HepG2 (cell line): ENCODE data around the gene DUSP16. TPM values are rescaled to one million over a fixed set of nuclear protein-coding genes. Genes with fewer than 3 reads are reported as not detected.

Experiments used
- ARID2 ChIP-seq: sonication (generic); formaldehyde crosslinking; IDR thresholded peaks from 2 replicates; pipeline ENCODE4 v1.8.1; 2022; ENCODE audit warnings: mild to moderate bottlenecking, missing genetic modification reagents, borderline replicate concordance
- BRF2 ChIP-seq: sonication (generic); formaldehyde crosslinking; IDR thresholded peaks from 2 replicates; pipeline ENCODE4 v1.8.1; 2022; ENCODE audit warnings: mild to moderate bottlenecking, missing genetic modification reagents
- CHCHD3 ChIP-seq: sonication (generic); formaldehyde crosslinking; IDR thresholded peaks from 2 replicates; pipeline ENCODE4 v1.8.0; 2022; ENCODE audit warnings: mild to moderate bottlenecking, missing genetic modification reagents, moderate library complexity
- DDIT3 ChIP-seq: sonication (generic); formaldehyde crosslinking; IDR thresholded peaks from 2 replicates; pipeline ENCODE4 v1.4.0; 2020; ENCODE audit warnings: mild to moderate bottlenecking, missing genetic modification reagents
- ERF ChIP-seq: IDR thresholded peaks from 2 replicates; pipeline ENCODE4 v1.6.1; 2018; ENCODE audit warnings: missing biosample characterization, missing genetic modification reagents
- KAT2B ChIP-seq: fragments of 150-350 bp; IDR thresholded peaks from 2 replicates; pipeline ENCODE4 v1.6.1; 2014; ENCODE audit warnings: low read depth, low read length, borderline replicate concordance
- KAT8 ChIP-seq: IDR thresholded peaks from 2 replicates; pipeline ENCODE4 v1.6.1; 2016; ENCODE audit warnings: missing genetic modification reagents, missing compliant biosample characterization
- KMT2A ChIP-seq: sonication (generic); formaldehyde crosslinking; IDR thresholded peaks from 2 replicates; pipeline ENCODE4 v1.4.0; 2020; ENCODE audit warnings: missing genetic modification reagents
- LRRFIP1 ChIP-seq: sonication (generic); formaldehyde crosslinking; conservative IDR thresholded peaks from 2 replicates; pipeline ENCODE4 v1.4.0; 2020; ENCODE audit warnings: missing genetic modification reagents
- MYC ChIP-seq: sonication (generic); formaldehyde crosslinking; IDR thresholded peaks from 2 replicates; pipeline ENCODE4 v1.9.0; 2021; ENCODE audit warnings: missing genetic modification reagents, borderline replicate concordance
- PHF5A ChIP-seq: IDR thresholded peaks from one replicate; pipeline ENCODE4 v1.6.1; 2018; ENCODE audit warnings: low read depth, missing genetic modification reagents; ENCODE audit not compliant: unreplicated experiment
- RBAK ChIP-seq: sonication (generic); formaldehyde crosslinking; IDR thresholded peaks from 2 replicates; pipeline ENCODE4 v1.5.1; 2020; ENCODE audit warnings: mild to moderate bottlenecking, missing genetic modification reagents
- RFX5 ChIP-seq: IDR thresholded peaks from 2 replicates; pipeline ENCODE4 v1.6.1; 2011; ENCODE audit warnings: low read depth, low read length, improper control_type of control experiment
- SIX1 ChIP-seq: sonication (generic); formaldehyde crosslinking; IDR thresholded peaks from 2 replicates; pipeline ENCODE4 v1.4.0; 2020; ENCODE audit warnings: missing genetic modification reagents, borderline replicate concordance
- THAP9 ChIP-seq: sonication (generic); formaldehyde crosslinking; IDR thresholded peaks from 2 replicates; pipeline ENCODE4; 2020; ENCODE audit warnings: missing genetic modification reagents, mild to moderate bottlenecking, borderline replicate concordance
- TMF1 ChIP-seq: sonication (generic); formaldehyde crosslinking; IDR thresholded peaks from 2 replicates; pipeline ENCODE4 v1.8.1; 2022; ENCODE audit warnings: low read depth, missing genetic modification reagents
- ZC3H13 ChIP-seq: sonication (generic); formaldehyde crosslinking; IDR thresholded peaks from 2 replicates; pipeline ENCODE4 v1.8.1; 2023; ENCODE audit warnings: mild to moderate bottlenecking, missing genetic modification reagents, moderate library complexity
- ZFP36 ChIP-seq: fragments of 150-350 bp; IDR thresholded peaks from 2 replicates; pipeline ENCODE4 v1.6.1; 2018; ENCODE audit warnings: borderline replicate concordance, low read length, low read depth; ENCODE audit not compliant: partially characterized antibody
- ZNF30 ChIP-seq: sonication (generic); formaldehyde crosslinking; IDR thresholded peaks from 2 replicates; pipeline ENCODE4 v1.5.0; 2020; ENCODE audit warnings: mild to moderate bottlenecking, missing genetic modification reagents
- ZNF432 ChIP-seq: sonication (generic); formaldehyde crosslinking; IDR thresholded peaks from 2 replicates; pipeline ENCODE4 v1.5.0; 2020; ENCODE audit warnings: missing genetic modification reagents, mild to moderate bottlenecking, borderline replicate concordance
- ZNF530 ChIP-seq: sonication (generic); formaldehyde crosslinking; IDR thresholded peaks from 2 replicates; pipeline ENCODE4 v1.5.0; 2020; ENCODE audit warnings: low read depth, mild to moderate bottlenecking, missing genetic modification reagents
- ZNF552 ChIP-seq: sonication (generic); formaldehyde crosslinking; IDR thresholded peaks from 2 replicates; pipeline ENCODE4 v1.9.0; 2022; ENCODE audit warnings: missing genetic modification reagents, mild to moderate bottlenecking, borderline replicate concordance
- ZNF562 ChIP-seq: sonication (generic); formaldehyde crosslinking; IDR thresholded peaks from 2 replicates; pipeline ENCODE4 v1.8.0; 2022; ENCODE audit warnings: missing genetic modification reagents, borderline replicate concordance
- ZNF7 ChIP-seq: IDR thresholded peaks from 2 replicates; pipeline ENCODE4 v1.6.1; 2016; ENCODE audit warnings: missing biosample characterization, missing genetic modification reagents
- ZNF775 ChIP-seq: sonication (generic); formaldehyde crosslinking; IDR thresholded peaks from 2 replicates; pipeline ENCODE4 v1.4.0; 2020; ENCODE audit warnings: missing genetic modification reagents, mild to moderate bottlenecking, moderate library complexity, borderline replicate concordance
- ZNF777 ChIP-seq: sonication (generic); formaldehyde crosslinking; IDR thresholded peaks from 2 replicates; pipeline ENCODE4 v1.4.0; 2020; ENCODE audit warnings: missing genetic modification reagents
- polyA plus RNA-seq, 8 experiments: library from polyadenylated mRNA; depleted of rRNA in 3 of 8; stranded (reverse) in 7 of 8; unstranded in 1 of 8; fragments of >200 nt; fragmentation: Illumina TruSeq in 4 of 8; extraction: Trizol in 4 of 8; gene quantifications; 2 replicates each; pipeline versions ENCODE4 v1.2.1 to v1.2.3, GENCODE V29; 2011 to 2016; ENCODE audit warnings: low read depth in 4 of 8, missing spikeins in 1 of 8, mixed read lengths in 1 of 8; ENCODE audit not compliant: insufficient read depth in 1 of 8
- total RNA-seq, 5 experiments: library from RNA; depleted of rRNA; stranded (reverse); fragments of >200 nt; fragmentation: Illumina TruSeq; extraction: Trizol; gene quantifications; 2 replicates each; pipeline ENCODE4 v1.2.3, GENCODE V29; 2016; ENCODE audit warnings: low read depth in 1 of 5

Gene DUSP16
- total and polyA plus RNA-seq, 2 of the 13 experiments (the other 11 are each of a cell fraction or from before 2014, with no cell fraction given) = 45.7 to 46.6 TPM

- TF ChIP-seq RFX5 (no peak), ZNF562 (CRISPR knock-in tag) (no peak), ZFP36 (no peak), CHCHD3 (CRISPR knock-in tag) (no peak), ZNF7 (CRISPR knock-in tag) (peak; percentile 98), ZC3H13 (CRISPR knock-in tag) (peak; percentile 55; the same call in 1 of the 2 replicates), DDIT3 (CRISPR knock-in tag) (no peak), ZNF552 (CRISPR knock-in tag) (no peak), KAT2B (no peak), KAT8 (CRISPR knock-in tag) (peak; percentile 49; the same call in 1 of the 2 replicates), RBAK (CRISPR knock-in tag) (peak; percentile 84), ZNF530 (no peak), THAP9 (no peak), ZNF775 (CRISPR knock-in tag) (no peak), SIX1 (CRISPR knock-in tag) (peak; percentile 61; the same call in 1 of the 2 replicates), PHF5A (CRISPR knock-in tag) (no peak), TMF1 (CRISPR knock-in tag) (no peak), LRRFIP1 (no peak), ZNF30 (CRISPR knock-in tag) (no peak), ZNF432 (CRISPR knock-in tag) (no peak), MYC (no peak), KMT2A (peak; percentile 23; the same call in 1 of the 2 replicates), ARID2 (no peak), ZNF777 (CRISPR knock-in tag) (no peak), BRF2 (CRISPR knock-in tag) (no peak), ERF (CRISPR knock-in tag) (peak; percentile 90)
Measured at GRCh38 chr12:12546314-12546772, 16.3 kb downstream of the DUSP16 start (continued).
